ENCODE results near the gene LRRC63.
"Not testable (repeated sequence)": the region's sequence is repeated elsewhere in the genome, so short reads cannot be mapped to it uniquely, and the experiment has no call there.

LRRC63 gene, protein sequence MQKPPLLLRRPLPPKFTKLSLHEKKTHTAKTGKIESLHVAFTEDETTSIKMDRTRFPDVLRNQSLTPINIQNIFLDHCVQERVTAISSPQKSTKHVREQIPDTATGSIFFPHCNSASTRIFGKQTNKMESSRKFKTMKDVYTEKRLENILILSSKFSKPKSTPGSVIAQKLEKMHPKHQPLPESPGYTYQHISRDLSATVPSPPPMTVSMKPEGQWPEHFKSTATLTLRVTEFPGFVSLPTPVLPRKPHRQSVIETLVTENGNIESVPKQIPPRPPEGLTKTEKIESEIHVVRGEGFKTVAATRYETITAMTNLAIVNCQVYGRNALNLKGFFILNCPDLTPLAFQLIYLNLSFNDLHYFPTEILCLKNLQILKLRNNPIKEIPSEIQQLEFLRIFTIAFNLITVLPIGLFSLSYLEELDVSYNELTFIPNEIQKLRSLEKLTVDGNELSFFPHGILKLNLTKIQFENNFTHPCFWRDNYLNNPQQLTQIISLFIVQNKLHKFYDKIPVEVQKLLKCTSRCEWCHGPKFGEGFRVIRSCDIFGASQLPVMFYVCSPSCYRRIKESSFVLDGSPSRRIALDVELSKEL

DNA sequence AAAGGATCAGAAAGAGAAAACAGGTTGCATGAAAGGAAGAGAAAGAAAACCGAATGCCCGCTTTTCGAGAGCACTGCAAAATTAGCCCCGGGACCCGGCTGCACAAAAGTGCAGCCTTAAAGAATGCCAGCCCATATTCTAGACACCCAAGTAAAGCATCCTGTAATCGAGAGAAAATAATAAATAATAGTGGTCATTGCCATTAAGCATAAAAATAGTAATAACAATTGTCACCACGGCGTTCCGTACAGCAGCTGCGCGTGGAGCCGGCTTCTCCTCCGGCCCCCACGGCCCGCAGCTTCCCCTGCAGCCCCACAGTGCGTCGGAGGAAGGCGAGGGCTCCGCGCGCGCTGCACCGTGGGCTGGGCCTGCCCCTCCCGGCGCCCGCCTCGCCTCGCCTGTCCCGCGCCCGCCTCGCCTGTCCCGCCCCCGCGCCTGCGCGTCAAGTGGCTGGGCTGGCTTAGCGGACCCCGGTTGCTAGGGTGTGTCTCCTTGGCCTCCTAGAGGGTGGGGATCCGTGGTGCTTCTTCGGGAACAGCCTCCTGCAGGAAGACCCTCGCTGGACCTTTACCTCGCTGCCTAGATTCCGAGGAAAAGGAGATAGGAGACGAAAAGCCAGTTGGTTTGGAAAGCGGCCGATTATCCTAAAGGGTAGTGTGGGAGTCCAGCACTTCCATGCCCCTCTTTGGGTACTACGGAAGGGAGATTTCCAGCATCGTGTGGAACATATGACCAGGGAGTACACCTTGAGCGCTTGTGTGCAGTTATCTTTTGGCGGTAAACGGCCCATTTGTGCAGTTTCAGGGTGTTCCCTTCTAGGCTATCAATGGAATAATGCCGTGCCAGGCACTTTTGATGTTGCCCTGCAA is at the start of gene LRRC63:
LRRC63 (plus strand) TSS at position 446 of the 869 bp plus-strand sequence. CDS start 1,107 bp downstream, outside the sequence.
- Histone ChIP-seq H3K9ac (ENCODE audit: low read depth, low read length) (peak within 1 kb of the TSS; percentile 29), H3K4me1 (ENCODE audit: control insufficient read depth, insufficient read depth, low read length) (no peaks in the 10 kb centered on the region), H3K9me3 (ENCODE audit: control insufficient read depth, insufficient read depth, low read length) (no peaks in the 10 kb centered on the region), H3K27me3 (ENCODE audit: control insufficient read depth, insufficient read depth, low read length) (peaks cover 26% of the 10 kb centered on the region), H3K4me3 (ENCODE audit: low read depth, low read length) (peak within 1 kb of the TSS; percentile 76), H3K36me3 (ENCODE audit: control insufficient read depth, insufficient read depth, low read length) (no peaks in the 10 kb centered on the region)

DNA sequence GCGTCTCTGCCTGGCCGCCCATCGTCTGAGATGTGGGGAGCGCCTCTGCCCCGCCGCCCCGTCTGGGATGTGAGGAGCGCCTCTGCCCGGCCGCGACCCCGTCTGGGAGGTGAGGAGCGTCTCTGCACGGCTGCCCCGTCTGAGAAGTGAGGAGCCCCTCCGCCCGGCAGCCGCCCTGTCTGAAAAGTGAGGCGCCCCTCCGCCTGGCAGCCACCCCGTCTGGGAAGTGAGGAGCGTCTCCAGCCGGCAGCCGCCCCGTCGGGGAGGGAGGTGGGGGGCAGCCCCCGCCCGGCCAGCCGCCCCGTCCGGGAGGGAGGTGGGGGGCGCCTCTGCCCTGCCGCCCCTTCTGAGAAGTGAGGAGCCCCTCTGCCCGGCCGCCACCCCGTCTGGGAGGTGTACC is 49.0 kb upstream of the LRRC63 start:
- not testable (repeated sequence) for H3K27me3 ChIP-seq (ENCODE audit: control insufficient read depth, insufficient read depth, low read length); H3K9me3 ChIP-seq (ENCODE audit: control insufficient read depth, insufficient read depth, low read length); H3K36me3 ChIP-seq (ENCODE audit: control insufficient read depth, insufficient read depth, low read length); H3K9ac ChIP-seq (ENCODE audit: low read depth, low read length); H3K4me3 ChIP-seq (ENCODE audit: low read depth, low read length); H3K4me1 ChIP-seq (ENCODE audit: control insufficient read depth, insufficient read depth, low read length)

DNA sequence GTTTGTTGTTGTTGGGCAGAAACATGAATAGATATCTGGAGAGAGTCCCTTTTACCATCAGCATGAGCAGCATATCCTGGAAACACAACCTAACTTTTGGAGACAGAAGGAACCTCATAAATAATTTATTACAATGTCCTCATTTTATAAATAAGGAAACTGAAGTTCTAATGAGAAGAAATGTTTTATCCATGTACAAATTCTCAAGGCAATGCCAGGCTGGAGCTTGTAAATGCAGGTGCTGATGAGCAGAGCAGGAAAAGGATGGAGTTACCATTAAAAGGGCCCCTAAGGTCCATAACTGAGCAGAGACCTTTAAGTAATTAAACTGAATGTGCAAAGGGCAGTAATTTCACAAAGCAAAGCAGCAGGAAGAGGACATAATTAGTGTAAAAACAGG is 47.1 kb upstream of the LRRC63 start:
- no peak overlapping the region for H3K9ac ChIP-seq (ENCODE audit: low read depth, low read length)
- H3K36me3 ChIP-seq (ENCODE audit: control insufficient read depth, insufficient read depth, low read length): no peaks in the 10 kb centered on the region
- no peak overlapping the region for H3K4me3 ChIP-seq (ENCODE audit: low read depth, low read length)
- H3K9me3 ChIP-seq (ENCODE audit: control insufficient read depth, insufficient read depth, low read length): no peaks in the 10 kb centered on the region
- peaks cover 6% of the 10 kb centered on the region for H3K4me1 ChIP-seq (ENCODE audit: control insufficient read depth, insufficient read depth, low read length)
- H3K27me3 ChIP-seq (ENCODE audit: control insufficient read depth, insufficient read depth, low read length): peaks cover 5% of the 10 kb centered on the region

DNA sequence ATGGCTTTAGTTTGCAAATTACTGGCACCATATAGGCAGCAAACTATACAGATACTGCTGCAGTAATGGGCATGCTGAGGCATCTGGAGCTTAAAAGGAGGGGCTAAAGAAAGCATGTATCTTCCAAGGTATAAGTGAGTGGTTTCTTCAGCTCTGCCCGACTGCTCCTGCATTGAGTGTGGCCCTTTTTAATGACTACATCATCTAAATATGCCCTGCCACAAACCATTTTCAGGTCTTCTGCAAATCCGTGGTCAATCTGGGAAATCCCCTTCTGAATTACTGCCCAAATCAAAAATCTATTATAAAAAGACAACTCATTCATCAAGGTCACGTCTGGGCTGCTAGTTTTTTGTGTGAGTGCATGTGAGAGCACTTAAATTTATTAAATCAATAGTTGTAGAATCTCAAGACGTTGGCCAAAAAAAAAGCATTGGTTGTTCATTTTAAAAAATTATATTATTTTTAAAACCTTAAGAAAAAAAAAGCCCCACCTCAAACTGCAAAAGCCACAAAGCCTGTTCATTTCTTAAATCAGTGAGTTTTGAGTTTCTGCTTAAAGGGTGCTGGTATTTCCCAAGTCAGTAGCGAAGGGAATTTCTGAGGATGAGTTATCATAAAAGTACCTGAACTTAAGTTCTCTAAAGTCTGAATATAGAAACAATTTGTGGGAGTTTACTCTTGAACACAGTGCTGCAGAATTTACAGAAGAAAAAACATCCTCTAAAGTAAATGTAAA is 46.1 kb upstream of the LRRC63 start:
- Histone ChIP-seq H3K4me1 (ENCODE audit: control insufficient read depth, insufficient read depth, low read length) (peaks cover 16% of the 10 kb centered on the region), H3K4me3 (ENCODE audit: low read depth, low read length) (no peak overlapping the region), H3K9me3 (ENCODE audit: control insufficient read depth, insufficient read depth, low read length) (no peaks in the 10 kb centered on the region), H3K9ac (ENCODE audit: low read depth, low read length) (no peak overlapping the region), H3K27me3 (ENCODE audit: control insufficient read depth, insufficient read depth, low read length) (peaks cover 5% of the 10 kb centered on the region), H3K36me3 (ENCODE audit: control insufficient read depth, insufficient read depth, low read length) (no peaks in the 10 kb centered on the region)

DNA sequence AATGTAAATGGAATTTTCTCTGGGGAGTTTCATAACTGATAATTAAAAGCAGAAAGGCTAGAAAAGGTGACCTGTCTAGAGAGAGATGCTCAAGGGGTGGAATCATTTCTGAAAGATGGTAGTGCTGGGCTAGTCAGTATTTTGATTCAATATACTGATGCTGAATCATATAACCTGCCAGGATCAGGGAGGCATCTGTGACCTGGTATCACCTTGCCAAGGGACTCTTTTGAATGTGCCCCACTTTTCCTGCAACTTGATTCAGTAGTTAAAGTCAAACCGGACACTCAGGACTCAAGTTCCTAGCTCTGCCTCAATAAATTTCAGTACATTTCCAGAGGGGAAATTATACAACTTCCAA is 45.5 kb upstream of the LRRC63 start:
- no peaks in the 10 kb centered on the region for H3K9me3 ChIP-seq (ENCODE audit: control insufficient read depth, insufficient read depth, low read length)
- H3K4me3 ChIP-seq (ENCODE audit: low read depth, low read length): no peak overlapping the region
- H3K27me3 ChIP-seq (ENCODE audit: control insufficient read depth, insufficient read depth, low read length): peaks cover 5% of the 10 kb centered on the region
- H3K4me1 ChIP-seq (ENCODE audit: control insufficient read depth, insufficient read depth, low read length): peaks cover 21% of the 10 kb centered on the region
- H3K9ac ChIP-seq (ENCODE audit: low read depth, low read length): no peak overlapping the region
- no peaks in the 10 kb centered on the region for H3K36me3 ChIP-seq (ENCODE audit: control insufficient read depth, insufficient read depth, low read length)

DNA sequence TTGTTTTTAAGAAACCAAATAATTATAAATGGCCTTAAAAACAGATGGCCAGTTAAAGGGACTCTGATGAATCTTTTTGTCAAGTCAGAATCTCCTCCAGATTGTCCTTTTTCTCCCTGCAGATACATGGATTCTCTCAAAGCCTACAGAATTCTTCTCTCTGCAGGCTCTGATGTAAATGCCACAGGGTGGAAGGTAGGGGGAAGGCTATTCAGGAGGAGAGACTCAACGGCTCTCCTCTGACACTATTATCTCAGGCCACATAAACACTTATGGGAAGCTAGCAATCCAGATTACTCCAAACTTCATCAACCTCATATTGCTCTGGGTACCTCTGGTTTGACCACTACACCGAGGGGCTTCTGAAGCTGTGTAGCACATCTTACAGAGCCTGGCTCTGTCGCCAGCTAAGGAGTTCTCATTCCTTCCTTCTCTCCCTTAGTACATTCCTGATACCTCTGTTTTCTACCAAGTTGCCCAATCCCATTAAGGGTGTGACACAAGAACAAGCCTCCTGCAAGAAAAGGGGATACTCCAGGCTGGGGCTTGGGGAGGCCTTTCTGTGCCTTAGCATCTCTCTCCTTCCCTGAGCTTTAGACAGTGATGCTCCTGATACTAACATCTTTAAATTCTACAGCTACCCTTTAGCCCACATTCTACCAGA is 44.6 kb upstream of the LRRC63 start:
- Histone ChIP-seq H3K9ac (ENCODE audit: low read depth, low read length) (no peak overlapping the region), H3K4me1 (ENCODE audit: control insufficient read depth, insufficient read depth, low read length) (peaks cover 25% of the 10 kb centered on the region), H3K36me3 (ENCODE audit: control insufficient read depth, insufficient read depth, low read length) (no peaks in the 10 kb centered on the region), H3K4me3 (ENCODE audit: low read depth, low read length) (no peak overlapping the region), H3K27me3 (ENCODE audit: control insufficient read depth, insufficient read depth, low read length) (peaks cover 5% of the 10 kb centered on the region), H3K9me3 (ENCODE audit: control insufficient read depth, insufficient read depth, low read length) (no peaks in the 10 kb centered on the region)

DNA sequence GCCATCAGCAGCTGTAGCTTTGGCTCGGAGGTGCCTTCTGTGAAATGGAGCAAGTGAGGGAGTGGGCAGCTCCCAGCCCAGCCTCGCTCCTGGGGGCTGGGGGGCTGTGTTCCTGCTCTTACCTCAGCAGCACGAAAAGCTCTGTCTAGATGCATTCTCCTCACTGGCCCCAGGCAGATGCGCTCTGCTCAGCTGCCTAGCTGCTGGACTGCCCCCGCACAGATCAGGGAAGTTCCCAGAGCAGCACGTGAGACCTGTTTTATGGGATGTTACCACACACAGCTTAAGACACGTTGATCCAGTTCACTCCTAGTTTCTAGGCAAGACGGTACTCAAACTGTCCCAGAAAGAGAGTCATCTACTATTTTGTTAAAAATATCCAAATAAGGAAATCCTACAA is 43.4 kb upstream of the LRRC63 start:
- Histone ChIP-seq H3K36me3 (ENCODE audit: control insufficient read depth, insufficient read depth, low read length) (no peaks in the 10 kb centered on the region), H3K4me1 (ENCODE audit: control insufficient read depth, insufficient read depth, low read length) (peaks cover 25% of the 10 kb centered on the region), H3K27me3 (ENCODE audit: control insufficient read depth, insufficient read depth, low read length) (peaks cover 5% of the 10 kb centered on the region), H3K9ac (ENCODE audit: low read depth, low read length) (no peak overlapping the region), H3K9me3 (ENCODE audit: control insufficient read depth, insufficient read depth, low read length) (no peaks in the 10 kb centered on the region), H3K4me3 (ENCODE audit: low read depth, low read length) (no peak overlapping the region)

DNA sequence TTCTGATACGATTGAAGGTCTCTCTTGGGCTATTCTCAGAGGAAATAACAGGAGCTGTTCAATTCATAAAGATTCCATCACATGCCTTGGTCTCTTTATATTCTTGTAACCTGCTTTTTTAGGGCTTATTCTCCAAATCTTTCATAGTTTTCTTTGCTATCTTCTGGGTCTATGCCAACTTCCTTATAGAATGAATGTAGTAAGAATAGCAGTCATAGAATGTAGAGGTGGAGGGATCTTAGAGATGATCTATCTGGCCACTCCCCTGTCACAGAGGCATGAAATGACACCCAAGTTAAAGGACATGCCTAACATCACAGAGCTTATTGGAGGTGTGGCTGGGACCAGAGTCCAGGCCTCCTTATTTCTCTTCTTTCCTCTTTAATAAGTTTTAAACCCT is 42.9 kb upstream of the LRRC63 start:
- Histone ChIP-seq H3K27me3 (ENCODE audit: control insufficient read depth, insufficient read depth, low read length) (peaks cover 5% of the 10 kb centered on the region), H3K9me3 (ENCODE audit: control insufficient read depth, insufficient read depth, low read length) (no peaks in the 10 kb centered on the region), H3K9ac (ENCODE audit: low read depth, low read length) (no peak overlapping the region), H3K4me3 (ENCODE audit: low read depth, low read length) (no peak overlapping the region), H3K36me3 (ENCODE audit: control insufficient read depth, insufficient read depth, low read length) (no peaks in the 10 kb centered on the region), H3K4me1 (ENCODE audit: control insufficient read depth, insufficient read depth, low read length) (peaks cover 25% of the 10 kb centered on the region)

DNA sequence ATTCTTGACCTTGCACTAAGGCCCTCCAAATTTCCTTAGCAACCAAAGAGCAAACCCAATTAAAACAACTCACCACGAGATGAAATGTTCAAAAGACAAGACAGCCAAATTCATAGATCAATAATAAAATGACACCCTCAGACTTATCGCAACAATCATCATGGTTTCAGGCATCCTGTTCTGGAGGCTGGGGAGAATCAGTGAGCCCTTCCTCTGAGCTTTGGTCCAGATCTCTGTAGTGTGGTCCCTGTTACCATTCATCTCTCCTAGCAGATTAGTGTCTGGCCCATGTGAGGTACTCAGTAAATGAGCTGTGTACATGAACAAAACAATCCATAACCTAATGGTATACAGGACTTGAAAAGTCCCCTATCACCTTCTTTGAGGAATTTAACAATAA is 42.0 kb upstream of the LRRC63 start:
- no peaks in the 10 kb centered on the region for H3K36me3 ChIP-seq (ENCODE audit: control insufficient read depth, insufficient read depth, low read length)
- H3K9ac ChIP-seq (ENCODE audit: low read depth, low read length): no peak overlapping the region
- peaks cover 5% of the 10 kb centered on the region for H3K27me3 ChIP-seq (ENCODE audit: control insufficient read depth, insufficient read depth, low read length)
- H3K9me3 ChIP-seq (ENCODE audit: control insufficient read depth, insufficient read depth, low read length): no peaks in the 10 kb centered on the region
- H3K4me1 ChIP-seq (ENCODE audit: control insufficient read depth, insufficient read depth, low read length): peaks cover 25% of the 10 kb centered on the region
- no peak overlapping the region for H3K4me3 ChIP-seq (ENCODE audit: low read depth, low read length)

DNA sequence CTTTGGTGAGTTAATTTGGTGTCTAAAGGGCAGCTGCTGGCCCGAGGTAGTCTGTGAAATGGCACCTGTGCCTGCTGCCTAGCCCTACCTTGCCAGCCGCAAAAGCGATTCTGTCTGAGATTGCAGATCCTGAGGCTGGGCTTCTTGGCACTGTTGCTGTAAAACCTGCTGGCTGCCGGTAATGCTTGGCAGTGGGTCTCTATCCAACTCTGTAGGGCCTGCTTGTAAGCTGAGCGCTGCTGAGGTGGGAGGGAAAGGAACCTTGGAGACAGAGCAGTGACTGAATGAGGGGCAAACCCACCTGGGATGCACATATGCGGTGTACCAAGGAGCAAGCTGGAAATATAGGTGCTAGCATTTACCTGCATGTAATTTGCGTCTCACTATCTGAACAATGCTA is 41.5 kb upstream of the LRRC63 start:
- no peak overlapping the region for H3K9ac ChIP-seq (ENCODE audit: low read depth, low read length)
- no peaks in the 10 kb centered on the region for H3K9me3 ChIP-seq (ENCODE audit: control insufficient read depth, insufficient read depth, low read length)
- peak overlapping the region; percentile 1 for H3K4me3 ChIP-seq (ENCODE audit: low read depth, low read length)
- peaks cover 25% of the 10 kb centered on the region for H3K4me1 ChIP-seq (ENCODE audit: control insufficient read depth, insufficient read depth, low read length)
- H3K36me3 ChIP-seq (ENCODE audit: control insufficient read depth, insufficient read depth, low read length): no peaks in the 10 kb centered on the region
- H3K27me3 ChIP-seq (ENCODE audit: control insufficient read depth, insufficient read depth, low read length): peaks cover 5% of the 10 kb centered on the region

DNA sequence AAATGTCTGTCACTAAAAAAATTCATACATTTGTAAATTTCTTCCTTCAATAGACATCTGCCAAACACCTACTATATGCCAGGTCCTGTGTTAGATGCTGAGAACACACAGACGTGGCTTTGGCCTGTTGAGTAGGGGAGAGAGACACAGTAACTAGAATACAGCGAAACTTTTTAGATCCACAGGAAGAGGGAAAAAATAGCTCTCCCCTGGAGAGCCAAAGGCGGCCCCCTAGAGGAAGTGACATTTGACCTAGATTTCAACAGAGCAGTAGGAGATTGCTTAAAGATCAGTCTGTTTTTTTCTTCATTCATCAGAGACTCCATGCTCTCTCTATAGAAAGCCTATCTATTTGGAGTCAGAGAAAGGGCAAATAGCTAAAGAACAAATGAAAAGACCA is 41.0 kb upstream of the LRRC63 start:
- H3K9me3 ChIP-seq (ENCODE audit: control insufficient read depth, insufficient read depth, low read length): no peaks in the 10 kb centered on the region
- H3K36me3 ChIP-seq (ENCODE audit: control insufficient read depth, insufficient read depth, low read length): no peaks in the 10 kb centered on the region
- H3K4me1 ChIP-seq (ENCODE audit: control insufficient read depth, insufficient read depth, low read length): peaks cover 25% of the 10 kb centered on the region
- no peak overlapping the region for H3K9ac ChIP-seq (ENCODE audit: low read depth, low read length)
- H3K4me3 ChIP-seq (ENCODE audit: low read depth, low read length): peak overlapping the region; percentile 1
- peaks cover 5% of the 10 kb centered on the region for H3K27me3 ChIP-seq (ENCODE audit: control insufficient read depth, insufficient read depth, low read length)
